DND-41 (cell line): ENCODE results near the gene PREX1.

ENCODE experiments used
- ATAC-seq: fragments of 200-7000 bp; cut with Tn5 transposase; 3 replicates; pipeline ENCODE4 v1.9.1; 2021; ENCODE audit warnings: low read depth; ENCODE audit not compliant: insufficient read depth
- DNase-seq: peaks from one replicate; pipeline ENCODE4 v3.0.0-alpha.2; 2020
- H2AFZ ChIP-seq: 2 replicates; pipeline ENCODE4 v1.6.0; 2012; ENCODE audit warnings: low read depth, low read length
- H3K27ac ChIP-seq: 2 replicates; pipeline ENCODE4 v1.5.1; 2012; ENCODE audit warnings: low read length, inconsistent platforms
- H3K27me3 ChIP-seq: fragments of 200-600 bp; sonication (generic); 2 replicates; pipeline ENCODE4 v1.6.0; 2012; ENCODE audit warnings: low read length, mild to moderate bottlenecking, inconsistent platforms; ENCODE audit not compliant: insufficient read depth, poor library complexity
- H3K36me3 ChIP-seq: 2 replicates; pipeline ENCODE4 v1.5.1; 2012; ENCODE audit warnings: low read length, inconsistent platforms; ENCODE audit not compliant: insufficient read depth
- H3K4me1 ChIP-seq: 2 replicates; pipeline ENCODE4 v1.5.1; 2012; ENCODE audit warnings: mild to moderate bottlenecking, low read length; ENCODE audit not compliant: insufficient read depth
- H3K4me2 ChIP-seq: 2 replicates; pipeline ENCODE4 v1.6.0; 2012; ENCODE audit warnings: mild to moderate bottlenecking, moderate library complexity, low read length, inconsistent platforms; ENCODE audit not compliant: insufficient read depth
- H3K4me3 ChIP-seq, 2 experiments: fragments of 200-600 bp in 1 of 2; shearing (Covaris generic) in 1 of 2; 2 replicates each; pipeline ENCODE4 v1.5.1; 2012 to 2016; ENCODE audit warnings: inconsistent platforms in 2 of 2, low read length in 2 of 2, mild to moderate bottlenecking in 2 of 2, low read depth in 1 of 2, moderate library complexity in 1 of 2
- H3K79me2 ChIP-seq: 2 replicates; pipeline ENCODE4 v1.6.0; 2012; ENCODE audit warnings: low read length, inconsistent platforms; ENCODE audit not compliant: insufficient read depth
- H3K9ac ChIP-seq: 2 replicates; pipeline ENCODE4 v1.6.0; 2012; ENCODE audit warnings: low read depth, mild to moderate bottlenecking, inconsistent platforms, low read length, moderate library complexity
- H3K9me3 ChIP-seq: 2 replicates; pipeline ENCODE4 v1.5.1; 2012; ENCODE audit warnings: low read length, moderate library complexity, mild to moderate bottlenecking, inconsistent platforms; ENCODE audit not compliant: insufficient read depth, severe bottlenecking
- H4K20me1 ChIP-seq: 2 replicates; pipeline ENCODE4 v1.6.0; 2012; ENCODE audit warnings: low read length; ENCODE audit not compliant: insufficient read depth
- CTCF ChIP-seq: IDR thresholded peaks from 2 replicates; pipeline ENCODE4 v1.5.1; 2012; ENCODE audit warnings: borderline replicate concordance, low read length, moderate library complexity, mild to moderate bottlenecking; ENCODE audit not compliant: poor library complexity, severe bottlenecking; ENCODE audit errors: extremely low read depth
- EZH2 ChIP-seq: IDR thresholded peaks from 3 replicates; pipeline ENCODE4 v1.6.1; 2012; ENCODE audit warnings: borderline replicate concordance, low read depth, mild to moderate bottlenecking, moderate library complexity, low read length, inconsistent platforms; ENCODE audit not compliant: severe bottlenecking

Gene PREX1

GRCh38 chr20:48671141-48671540, 156.7 kb downstream of the PREX1 start:
- H3K4me1 ChIP-seq, result no peaks in the 10 kb centered on the region
- ATAC-seq, result no peak
- no peaks in the 10 kb centered on the region for H3K27me3 ChIP-seq
- H3K79me2 ChIP-seq, result no peaks in the 10 kb centered on the region
- no peak overlapping the region for H3K4me3 ChIP-seq
- no peak overlapping the region for H3K4me2 ChIP-seq
- H4K20me1 ChIP-seq, result no peaks in the 10 kb centered on the region; the same call in 1 of the 2 replicates
- no peaks in the 10 kb centered on the region for H3K9me3 ChIP-seq
- no peak for DNase-seq
- TF ChIP-seq EZH2 (no peak), CTCF (no peak)
- H3K9ac ChIP-seq, result no peak overlapping the region
- H3K36me3 ChIP-seq, result no peaks in the 10 kb centered on the region
- no peak overlapping the region for H3K27ac ChIP-seq
- no peak overlapping the region for H2AFZ ChIP-seq

GRCh38 chr20:48669946-48670605, 157.7 kb downstream of the PREX1 start:
- H2AFZ ChIP-seq, result no peak overlapping the region
- H3K4me2 ChIP-seq, result no peak overlapping the region
- no peaks in the 10 kb centered on the region for H3K27me3 ChIP-seq
- no peak overlapping the region for H3K4me3 ChIP-seq
- DNase-seq (no peak), ATAC-seq (no peak)
- no peaks in the 10 kb centered on the region; the same call in 1 of the 2 replicates for H4K20me1 ChIP-seq
- no peaks in the 10 kb centered on the region for H3K79me2 ChIP-seq
- TF ChIP-seq EZH2, result no peak
- TF ChIP-seq CTCF, result no peak
- H3K36me3 ChIP-seq, result no peaks in the 10 kb centered on the region
- no peak overlapping the region for H3K27ac ChIP-seq
- no peak overlapping the region for H3K9ac ChIP-seq
- no peaks in the 10 kb centered on the region for H3K4me1 ChIP-seq
- H3K9me3 ChIP-seq, result no peaks in the 10 kb centered on the region

GRCh38 chr20:48668451-48668946, 159.3 kb downstream of the PREX1 start:
- Histone ChIP-seq H3K4me2 (no peak overlapping the region), H3K9ac (no peak overlapping the region), H3K36me3 (no peaks in the 10 kb centered on the region), H3K27ac (no peak overlapping the region), H2AFZ (no peak overlapping the region), H3K4me1 (no peaks in the 10 kb centered on the region), H3K4me3 (no peak overlapping the region), H3K27me3 (no peaks in the 10 kb centered on the region), H3K9me3 (no peaks in the 10 kb centered on the region), H4K20me1 (no peaks in the 10 kb centered on the region; the same call in 1 of the 2 replicates), H3K79me2 (no peaks in the 10 kb centered on the region)
- ATAC-seq (0 out of 3 replicates have a peak, but pooled peaks have one; percentile 35), DNase-seq (no peak)
- TF ChIP-seq CTCF (no peak), EZH2 (no peak)
